ELR (cell line): Measurements from ENCODE around the gene CAMKV.

ENCODE experiments used
- DNase-seq: peaks from one replicate; pipeline ENCODE4 v3.0.0-alpha.2; 2015; ENCODE audit warnings: low read depth

CAMKV gene

DNA sequence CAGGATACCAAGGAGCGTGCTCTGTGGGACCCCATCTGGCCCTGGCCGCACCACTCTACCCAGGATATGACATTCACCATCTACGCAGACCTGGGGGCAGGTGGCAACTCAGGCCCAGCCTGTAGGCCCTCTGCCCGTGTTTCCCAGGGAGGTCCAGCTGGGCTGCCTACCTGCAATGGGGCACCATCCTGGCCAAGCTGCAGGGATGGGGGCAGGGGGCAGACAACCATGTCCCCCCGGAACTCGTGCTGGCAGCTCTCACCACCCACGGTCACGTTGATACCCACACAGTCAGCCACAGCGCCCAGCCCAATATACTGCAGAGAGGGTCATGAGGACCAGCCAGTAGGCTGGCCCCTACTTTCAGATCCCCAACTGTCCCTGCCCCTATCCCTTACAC lies 26.1 kb upstream of the CAMKV start:
- DNase-seq: no peak

DNA sequence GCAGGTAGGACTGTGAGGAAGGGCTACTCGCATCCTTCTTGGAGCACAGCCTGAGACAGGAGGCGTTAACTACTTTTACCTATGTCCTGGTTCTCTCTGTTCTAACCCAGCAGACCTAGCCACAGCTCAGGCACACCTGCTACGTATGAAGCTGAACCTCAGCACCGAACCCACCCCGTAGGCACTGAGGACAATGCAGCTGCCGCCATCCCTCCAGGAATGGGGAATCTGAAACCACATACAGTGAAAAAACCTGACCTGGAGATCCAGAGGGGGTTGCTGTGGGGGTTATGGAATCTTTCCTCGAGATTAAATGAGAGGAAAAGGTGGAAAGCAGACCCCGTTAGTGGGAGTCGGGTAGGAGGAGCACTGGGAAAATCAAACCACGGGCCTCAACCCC lies 19.6 kb upstream of the CAMKV start:
- no peak for DNase-seq

DNA sequence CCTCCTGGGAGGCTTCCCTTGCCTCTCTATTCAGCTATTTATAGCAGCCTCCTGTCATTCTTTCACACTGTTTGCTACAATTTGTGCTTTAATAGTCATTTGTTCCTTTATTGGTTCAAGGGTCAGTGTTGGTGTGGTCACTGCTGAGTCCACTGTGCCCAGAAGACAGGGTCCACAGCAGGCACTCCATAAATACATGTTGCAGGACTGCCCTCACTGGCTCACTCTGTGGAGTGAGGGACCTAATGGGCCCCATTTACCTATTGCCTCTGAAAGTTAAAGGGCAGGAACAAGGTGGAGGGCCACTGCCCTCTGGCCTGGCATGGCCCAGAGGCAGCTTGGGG lies 17.2 kb upstream of the CAMKV start:
- no peak for DNase-seq

DNA sequence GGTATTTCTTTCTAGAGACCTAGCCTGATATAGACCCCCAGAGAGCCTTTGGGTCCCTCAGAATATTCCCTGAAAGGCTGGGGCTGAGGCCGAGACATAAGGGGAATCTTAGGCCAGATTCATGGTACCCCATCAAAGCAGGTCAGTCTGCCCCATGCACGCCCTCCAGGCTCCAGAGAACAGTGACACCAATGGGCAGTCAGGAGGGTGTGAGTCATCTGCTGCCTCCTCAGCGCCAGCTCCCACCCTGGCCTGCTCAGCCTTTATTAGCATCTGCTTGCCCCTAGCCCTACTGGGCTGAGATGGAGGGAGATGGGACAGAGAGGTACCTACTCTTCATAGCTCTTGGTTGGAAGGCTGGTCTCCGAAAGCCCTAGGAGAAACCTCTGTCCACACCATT lies 14.3 kb upstream of the CAMKV start:
- DNase-seq: peak; percentile 49

DNA sequence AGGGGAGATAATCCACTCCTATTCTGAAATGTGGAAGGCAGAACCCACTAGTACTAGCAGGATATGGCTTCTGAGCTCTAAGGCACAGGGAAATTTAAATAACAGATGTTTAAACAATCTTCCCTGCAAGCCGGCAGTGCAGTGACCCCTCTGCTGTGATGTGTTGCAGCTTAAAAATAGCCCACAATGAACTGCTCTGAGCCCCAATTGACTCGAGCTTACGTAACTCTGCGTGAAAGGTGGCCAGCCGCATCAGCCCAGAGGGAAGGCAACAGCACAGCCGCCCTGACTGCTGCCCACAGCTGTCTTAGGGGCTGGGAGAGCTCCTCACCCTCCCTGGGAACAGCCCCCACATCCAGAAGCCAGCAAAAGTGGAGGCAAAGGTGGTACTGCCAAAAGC lies 12.5 kb upstream of the CAMKV start:
- no peak for DNase-seq

DNA sequence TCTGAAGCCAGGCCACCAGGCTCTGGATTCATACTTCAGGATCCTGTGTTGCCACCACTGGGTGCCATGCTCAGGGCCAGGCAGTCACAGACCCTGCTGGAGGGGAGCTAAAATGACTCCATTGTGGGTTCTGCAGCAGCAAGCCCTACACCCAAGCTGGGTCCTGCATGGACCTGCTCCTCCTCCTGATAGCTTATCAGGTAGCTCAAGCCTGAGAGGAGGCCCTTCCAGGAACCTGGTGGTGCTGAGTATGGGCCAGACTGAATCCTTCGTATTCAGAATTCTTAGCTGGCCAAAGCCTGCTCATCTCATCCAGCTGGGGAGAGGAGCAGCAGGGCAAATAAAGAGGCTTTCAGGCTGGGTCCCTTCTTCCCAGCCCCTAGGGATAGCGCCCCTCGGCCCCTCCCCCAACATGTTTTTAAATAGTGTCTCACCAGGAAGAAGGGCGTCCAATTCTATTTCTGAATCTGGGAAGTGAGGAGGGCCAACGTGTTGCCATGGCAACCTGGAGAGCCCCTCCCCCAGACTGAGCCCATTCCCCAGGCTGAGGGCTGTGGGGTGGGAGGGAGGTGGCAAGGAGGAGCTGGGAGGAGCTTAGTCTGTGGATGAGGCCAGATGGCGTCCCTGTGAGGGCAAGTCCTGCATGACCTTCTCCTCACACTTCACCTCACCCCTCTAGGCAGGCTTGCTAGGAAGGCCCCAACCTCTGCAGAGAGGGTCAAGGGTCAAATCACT lies 11.0 kb upstream of the CAMKV start:
- DNase-seq: no peak

DNA sequence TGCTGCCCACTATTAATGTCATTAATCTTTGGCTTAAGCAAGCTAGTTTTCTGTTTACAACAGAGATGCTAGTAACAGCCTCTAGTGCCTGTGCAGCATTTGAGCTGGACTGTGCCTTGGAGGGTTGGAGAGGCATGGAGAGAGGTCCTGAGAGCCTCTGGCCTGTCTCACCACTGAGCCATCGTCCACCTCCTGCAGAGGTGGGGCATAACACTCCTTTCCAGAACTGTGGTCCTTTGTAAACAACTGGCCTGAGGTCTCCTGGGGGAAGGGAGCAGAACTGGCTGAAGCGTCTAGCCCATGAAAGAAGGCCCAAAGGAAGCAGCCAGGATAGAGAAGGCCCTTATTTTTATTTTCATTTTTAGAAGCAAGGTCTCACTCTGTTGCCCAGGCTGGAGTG lies 10.0 kb upstream of the CAMKV start:
- DNase-seq: no peak

DNA sequence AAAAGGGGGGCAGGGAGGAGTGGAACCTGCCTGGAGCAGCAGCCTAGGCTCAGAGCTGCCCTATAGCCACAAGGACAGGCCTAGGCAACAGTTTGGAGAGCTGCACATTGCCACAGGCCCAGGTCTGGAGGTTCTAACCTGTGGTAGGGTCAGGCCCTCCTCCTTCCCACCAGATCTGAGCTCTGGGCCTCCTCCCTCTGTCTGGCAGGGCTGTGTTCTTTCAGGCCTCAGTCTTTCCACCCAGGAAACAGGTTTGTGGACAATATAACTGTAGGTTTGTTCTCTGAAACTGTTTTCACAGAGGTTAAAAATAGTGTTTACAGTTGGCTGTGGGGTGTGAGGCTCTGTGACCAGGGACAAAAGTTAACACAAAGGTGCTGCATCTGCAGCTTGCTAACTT lies 9.0 kb upstream of the CAMKV start:
- DNase-seq: no peak

DNA sequence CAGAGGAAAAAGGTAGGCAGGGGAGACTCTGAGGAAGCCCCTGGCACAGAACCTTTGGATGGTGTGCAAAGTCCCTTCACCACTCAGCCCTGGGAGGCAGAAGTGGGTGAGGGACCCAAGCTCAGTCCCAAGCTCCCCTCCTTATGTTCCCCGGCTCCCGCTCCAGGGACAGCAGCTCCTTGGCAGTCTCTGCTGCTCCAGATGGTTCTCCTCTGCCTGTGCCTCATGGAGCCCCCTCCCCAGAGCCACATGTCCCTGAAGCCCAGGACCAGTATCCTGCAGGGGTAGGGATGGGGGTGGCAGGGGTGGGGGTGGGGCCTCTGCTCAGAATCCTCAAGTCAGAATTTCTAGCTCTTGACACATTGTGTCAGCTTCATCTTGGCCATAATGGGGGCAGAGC lies 8.0 kb upstream of the CAMKV start:
- DNase-seq: no peak

DNA sequence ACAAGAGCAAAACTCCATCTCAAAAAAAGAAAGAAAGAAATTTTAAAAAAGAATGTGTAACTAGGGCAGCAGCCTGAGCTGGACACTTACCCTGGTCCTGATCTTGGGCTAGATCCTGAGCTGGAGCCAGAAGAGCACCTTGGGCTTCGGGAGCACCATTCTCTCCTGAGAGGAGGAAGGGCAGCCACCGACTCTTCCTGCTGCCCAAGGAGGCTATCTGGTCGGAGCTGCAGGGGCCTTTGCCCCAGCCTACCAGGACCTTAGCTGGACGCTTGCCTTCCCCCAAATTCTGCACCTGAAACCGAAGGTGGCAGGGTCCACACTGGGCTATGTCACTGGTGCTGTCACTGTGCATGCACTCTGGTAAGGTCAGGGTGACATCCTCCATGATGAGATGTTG lies 6.9 kb upstream of the CAMKV start:
- DNase-seq: no peak

DNA sequence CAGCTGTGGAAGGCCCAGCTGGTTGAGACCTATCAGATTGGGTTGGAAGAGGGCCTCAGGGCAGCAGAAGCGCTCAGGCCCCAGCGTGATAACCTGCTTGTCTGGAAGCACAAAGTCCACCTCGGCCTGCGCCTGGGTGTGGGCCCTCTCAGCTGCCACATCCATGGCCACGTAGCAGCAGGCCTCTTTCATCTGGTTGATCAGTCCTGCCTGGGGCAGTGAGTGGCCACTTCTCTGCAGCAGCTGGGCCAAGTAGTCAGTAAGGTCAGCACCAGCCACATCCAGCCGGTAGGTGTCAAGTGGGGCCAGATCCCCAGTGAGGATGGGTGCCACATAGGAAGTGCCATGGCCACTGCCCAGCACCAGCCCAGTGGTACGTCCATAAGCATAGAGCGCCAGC lies 3.9 kb upstream of the CAMKV start:
- DNase-seq: no peak

DNA sequence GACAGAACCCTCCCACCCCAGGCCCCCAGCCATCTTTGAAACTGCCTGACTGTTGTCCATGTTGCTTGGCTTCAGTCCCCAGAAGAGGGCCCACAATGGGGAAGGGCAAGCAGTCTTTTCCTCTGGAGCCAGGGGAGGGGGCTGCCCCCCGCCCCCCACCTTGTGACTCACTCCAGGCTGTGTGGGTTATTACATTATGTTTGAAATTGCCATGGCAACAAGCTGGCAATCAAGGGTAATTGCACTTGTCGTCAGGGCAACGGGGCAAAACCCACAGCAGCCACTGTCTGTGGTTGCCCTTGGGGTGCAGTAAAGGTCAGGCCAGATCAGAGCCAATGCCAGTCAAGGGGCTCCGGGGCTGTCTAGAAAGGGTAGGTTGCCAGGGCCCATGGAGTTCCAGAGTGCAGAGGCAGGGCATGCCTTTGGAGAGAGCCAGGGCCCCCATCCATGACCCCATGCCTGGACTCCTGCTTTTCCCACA lies 3.1 kb upstream of the CAMKV start:
- no peak for DNase-seq

DNA sequence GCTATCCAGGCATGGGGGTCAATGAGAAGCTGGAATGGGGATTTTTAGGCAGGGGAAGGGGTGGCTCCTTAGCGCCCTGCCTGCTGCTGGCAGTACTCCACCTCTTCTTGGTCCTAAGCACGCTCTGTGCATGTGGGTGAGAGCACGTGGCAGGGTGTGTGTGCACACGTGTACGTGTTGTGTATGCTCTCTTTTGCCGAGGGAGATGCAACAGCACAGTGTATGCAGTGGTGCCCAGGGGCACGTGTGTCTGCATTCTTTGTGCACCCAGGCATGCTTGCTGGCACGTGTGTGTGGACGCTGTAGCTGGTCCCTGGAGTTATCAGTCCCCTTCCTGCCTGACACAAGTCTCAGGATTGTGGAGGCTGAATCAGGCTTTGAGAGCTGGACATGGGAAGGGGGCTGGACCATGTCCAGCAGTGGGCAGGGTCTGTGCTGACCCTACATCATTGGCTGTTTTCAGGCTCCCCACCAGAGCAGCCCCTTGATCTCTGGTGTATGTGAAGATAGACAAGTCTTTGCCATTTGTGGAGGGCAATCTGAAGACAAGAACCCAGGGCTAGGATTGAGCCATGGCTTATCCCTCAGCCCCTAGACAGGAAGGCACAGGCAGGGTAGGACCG lies 1.9 kb upstream of the CAMKV start:
- no peak for DNase-seq

DNA sequence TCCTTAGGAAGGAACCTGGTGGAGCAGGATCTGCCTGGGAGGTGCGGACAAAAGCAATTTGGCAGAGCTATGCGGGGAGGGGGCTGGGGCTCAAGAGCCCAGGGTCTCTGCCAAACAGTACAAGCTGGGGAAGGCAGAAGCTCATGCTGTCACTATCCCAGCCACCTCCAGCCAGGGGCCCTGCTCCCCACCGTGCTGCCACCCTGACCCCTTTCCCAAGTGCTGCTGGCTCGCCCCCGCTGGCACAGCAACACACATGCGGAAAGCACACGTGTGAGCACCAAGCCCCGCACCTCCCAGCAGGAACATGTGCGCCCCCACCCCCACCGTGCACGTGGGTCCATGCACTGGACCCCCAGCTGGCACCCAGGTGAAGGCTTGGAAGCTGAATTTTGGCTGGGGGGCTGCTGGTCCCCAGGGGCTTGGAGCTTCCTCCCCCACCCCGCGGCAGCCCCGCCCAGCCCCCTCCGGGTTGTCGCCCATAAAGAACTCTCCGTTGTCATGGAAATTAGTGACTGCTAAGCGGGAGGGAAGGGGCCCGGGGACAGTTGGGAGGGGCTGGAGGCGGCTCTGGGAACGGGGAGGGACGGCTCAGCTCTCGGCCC lies 742 bp downstream of the CAMKV start:
- DNase-seq: no peak

DNA sequence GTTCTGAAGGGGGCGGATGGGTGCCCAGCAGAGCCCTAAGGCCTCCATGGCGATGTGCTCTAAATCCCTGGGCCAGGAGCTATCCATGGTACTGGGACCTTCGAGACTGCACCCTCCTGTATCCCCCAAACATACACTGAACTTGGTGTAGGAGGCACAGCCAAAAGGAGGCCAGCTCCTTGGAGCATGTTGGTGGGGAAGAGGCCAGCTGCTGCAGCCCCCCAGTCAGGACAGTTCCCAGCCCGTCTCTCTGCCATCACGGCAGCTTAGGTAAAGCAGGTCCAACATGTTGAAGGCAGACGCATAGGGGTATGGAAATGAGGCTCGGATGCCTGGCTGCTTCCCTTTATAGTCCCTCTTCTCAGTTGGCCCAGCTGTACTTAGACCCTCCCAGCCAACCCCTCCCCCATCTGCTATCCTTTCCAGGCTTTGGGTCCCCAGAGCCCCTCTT lies 1.8 kb downstream of the CAMKV start:
- DNase-seq: peak; percentile 55

DNA sequence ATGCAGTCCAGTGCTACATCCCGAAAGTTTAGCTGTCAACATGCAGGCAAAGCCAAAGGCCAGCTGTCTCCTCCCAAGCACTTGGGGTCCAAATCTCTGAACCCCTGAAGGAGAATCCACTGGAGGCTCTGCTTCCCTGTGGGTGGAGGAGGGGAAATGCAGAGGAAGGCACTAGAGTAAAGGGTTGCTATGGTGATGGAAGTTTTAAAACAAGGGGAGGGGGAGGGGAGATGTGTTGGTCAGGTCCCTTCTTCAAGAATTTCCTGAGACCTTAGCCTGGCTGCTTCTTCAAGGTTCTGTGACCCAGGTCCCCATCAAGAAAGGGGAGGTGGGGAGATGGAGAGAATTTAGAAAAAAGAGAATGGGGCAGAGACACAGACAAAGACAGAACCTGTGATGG lies 2.3 kb downstream of the CAMKV start:
- DNase-seq: no peak

DNA sequence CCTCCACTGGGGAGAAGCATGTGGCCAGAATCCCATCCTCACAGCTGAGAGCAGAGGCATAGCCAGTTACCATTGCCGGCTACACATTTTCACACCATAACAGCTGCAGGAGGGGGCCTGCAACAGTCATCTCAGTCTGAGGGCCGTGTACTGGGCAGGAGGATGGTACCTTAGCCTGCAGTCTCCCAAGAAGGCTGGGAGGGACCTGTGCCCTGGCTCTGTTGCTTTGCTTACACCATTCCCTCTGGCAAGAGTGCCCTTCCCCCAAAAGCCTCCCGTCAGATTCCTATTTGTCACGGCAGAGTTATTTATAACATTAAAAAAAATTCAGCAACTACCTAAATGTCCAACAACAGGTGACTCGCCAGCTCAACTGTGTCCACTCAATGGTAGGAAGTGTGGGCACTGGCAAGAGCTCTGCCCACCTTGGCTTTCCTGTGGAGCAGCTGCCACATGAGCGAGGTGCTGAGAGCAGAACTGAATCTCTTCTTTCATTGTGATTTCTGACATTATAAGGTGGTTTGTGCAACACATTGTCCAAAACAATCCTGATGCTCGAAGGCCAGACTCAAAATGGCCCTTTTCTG lies 4.4 kb downstream of the CAMKV start:
- DNase-seq: no peak

DNA sequence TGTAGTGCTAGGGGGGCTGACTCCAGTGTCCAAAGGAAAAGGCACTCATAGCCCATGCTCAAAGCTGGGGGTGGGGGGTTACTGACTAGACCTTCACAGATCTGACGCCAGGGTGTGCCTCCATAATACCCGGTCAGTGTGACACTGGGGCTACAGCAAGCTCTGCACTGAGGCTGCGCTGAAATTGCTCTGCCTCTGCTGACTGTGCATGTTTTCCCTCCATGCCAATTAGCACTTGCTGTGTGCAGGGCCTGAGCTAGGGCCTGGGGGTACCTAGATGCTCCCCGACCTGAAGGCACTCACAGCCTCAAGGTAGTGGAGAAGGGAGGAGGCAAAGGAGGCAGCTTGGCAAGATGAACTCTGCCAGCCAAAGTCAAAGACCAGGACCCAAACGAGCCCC lies 5.2 kb downstream of the CAMKV start:
- no peak for DNase-seq

DNA sequence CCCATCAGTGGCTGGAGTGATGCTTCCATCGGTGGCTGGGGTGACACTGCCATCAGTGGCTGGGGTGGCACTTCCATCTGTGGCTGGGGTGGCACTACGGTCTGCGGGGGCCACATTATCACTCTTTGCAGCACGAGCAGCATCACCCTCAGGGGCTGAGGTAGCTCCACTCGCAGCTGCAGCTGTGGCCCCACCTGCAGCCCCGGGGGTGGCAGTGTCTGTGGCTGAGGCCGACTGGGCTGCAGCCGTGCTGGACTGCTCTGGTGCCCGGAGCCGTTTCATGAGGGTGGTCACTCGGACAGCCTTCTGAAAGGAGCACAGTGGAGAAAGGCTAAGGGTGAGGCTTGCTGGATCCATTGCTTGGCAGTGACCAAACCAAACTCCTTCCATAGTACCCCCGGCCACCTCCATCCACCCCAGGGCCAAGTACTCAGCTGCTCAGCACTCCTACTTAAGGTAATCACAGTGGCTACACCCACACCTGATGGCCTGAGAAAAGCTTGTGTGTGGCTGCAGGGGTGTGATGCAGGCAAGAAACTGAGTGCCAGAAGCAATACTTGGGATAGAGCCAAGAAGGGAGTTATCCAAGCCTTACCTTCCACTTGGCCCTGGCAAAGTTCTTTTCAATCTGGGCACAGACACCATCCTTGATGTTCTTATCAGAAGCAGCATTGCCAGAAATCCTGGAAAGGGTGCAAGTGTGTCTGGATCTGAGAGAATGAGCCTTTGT lies 10.0 kb downstream of the CAMKV start:
- DNase-seq: no peak

DNA sequence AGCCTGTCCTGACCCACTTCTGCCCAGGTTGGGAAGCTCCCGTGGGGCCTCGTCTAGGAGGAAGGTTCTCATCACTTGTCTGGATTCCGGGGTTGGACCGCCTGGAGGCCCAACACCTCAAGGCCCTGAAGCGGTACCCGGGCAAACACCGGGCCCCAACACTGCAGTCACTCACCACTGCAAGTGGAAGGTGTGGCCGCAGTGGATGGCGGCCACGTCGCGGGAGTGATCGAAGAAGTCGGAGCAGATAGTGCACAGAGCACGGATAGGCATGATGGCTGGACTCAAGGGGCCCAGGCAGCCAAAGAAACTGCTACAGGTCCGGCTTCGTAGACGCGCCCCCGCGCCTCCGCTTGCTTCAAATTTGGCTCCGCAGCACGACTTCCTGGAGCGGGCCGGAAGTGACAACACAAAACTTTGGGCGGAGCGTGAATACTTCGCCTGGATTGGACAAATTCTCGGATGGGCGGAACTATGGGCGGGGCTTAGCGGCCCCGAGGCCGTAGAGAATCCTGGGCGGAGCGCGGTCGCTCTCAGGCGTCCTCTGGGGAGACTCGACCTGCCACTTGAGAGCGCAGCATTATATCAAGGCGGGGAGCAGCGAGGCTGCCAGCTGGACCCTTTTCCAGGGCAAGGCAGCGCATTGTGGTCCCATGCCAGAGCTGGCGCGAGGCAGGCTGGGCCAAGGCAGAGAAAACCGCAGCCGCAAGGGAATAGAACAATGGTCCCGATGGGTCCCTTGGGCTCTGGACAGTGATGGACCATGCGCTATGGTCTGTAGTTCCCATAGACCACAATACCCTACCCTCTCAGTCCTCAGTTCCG lies 13.3 kb downstream of the CAMKV start, which contains the start of gene TRAIP:
TSS of gene TRAIP (minus strand) at position 384 of the 825 bp plus-strand sequence. CDS start at position 273, 111 bp downstream.
- DNase-seq: peak; percentile 95

DNA sequence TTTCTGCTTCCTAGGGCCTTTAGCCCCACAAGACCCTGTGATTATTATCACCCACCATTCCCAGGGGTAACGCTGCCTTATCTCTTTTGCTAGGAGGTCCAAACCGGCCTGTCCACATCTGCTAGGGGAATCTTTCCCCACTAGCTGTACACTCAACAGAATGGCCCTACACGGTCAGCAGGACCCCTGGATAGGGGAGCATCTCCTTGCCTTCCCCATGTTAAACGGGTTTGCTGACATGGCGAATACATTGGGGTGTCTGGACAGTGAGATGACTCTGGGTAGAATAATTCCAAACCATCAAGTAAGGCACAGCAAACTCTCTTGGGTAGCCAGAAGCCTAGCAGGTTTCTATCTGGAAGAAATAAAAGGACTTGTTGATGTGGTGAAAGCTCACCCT lies 14.0 kb downstream of the CAMKV start:
- DNase-seq: no peak

DNA sequence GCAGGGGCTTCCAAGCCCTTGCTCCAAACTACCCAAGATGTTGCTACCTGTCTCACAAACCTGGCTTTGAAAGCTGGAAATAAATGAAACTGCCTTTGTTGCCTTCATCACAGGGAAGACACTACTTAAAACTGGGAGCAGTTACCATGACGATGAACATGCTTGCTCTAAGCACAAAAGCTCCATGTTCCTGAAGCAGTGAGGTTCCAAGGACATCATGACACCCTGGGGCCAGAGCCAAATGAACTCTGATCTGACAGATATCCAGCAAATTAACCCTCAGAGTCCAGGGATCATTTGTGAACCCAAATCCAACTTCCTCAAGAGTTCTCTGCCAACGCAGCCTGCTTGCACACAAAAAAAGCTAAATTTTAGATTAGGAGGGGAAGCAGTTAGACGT lies 24.0 kb downstream of the CAMKV start:
- DNase-seq: no peak
